ENCODE data around the gene COL26A1.

GRCh38 chr7:101502466-101503098 is 139.9 kb downstream of the COL26A1 start:
- TF ChIP-seq CTCF (conservative IDR thresholded peaks at IDR 0.05; ENCODE audit: low read depth, low read length) (no peak), MAFK (IDR thresholded peaks at IDR 0.05; ENCODE audit: low read depth, low read length) (no peak), RFX5 (IDR thresholded peaks at IDR 0.05; ENCODE audit: low read depth, low read length) (no peak), RAD21 (IDR thresholded peaks at IDR 0.05; ENCODE audit: low read length) (no peak), POLR2A (IDR thresholded peaks at IDR 0.05; ENCODE audit: low read depth, low read length) (no peak), CEBPB (IDR thresholded peaks at IDR 0.05; ENCODE audit: low read depth, low read length) (no peak), ELK1 (IDR thresholded peaks at IDR 0.05; ENCODE audit: borderline replicate concordance, low read depth, low read length) (no peak), SMC3 (IDR thresholded peaks at IDR 0.05; ENCODE audit: low read depth, low read length) (no peak)
